GM12878 (cell line): ENCODE data around the gene OLFML2A. TPM values are rescaled to one million over a fixed set of nuclear protein-coding genes. Genes with fewer than 3 reads are reported as not detected.

Experiments used
- ATAC-seq: fragments of 200-7000 bp; cut with Tn5 transposase; 3 replicates; pipeline ENCODE4 v1.9.1; 2020; ENCODE audit warnings: mild to moderate bottlenecking, moderate library complexity
- BruUV-seq: library from RNA; stranded (reverse); fragments of 400-500 nt; replicated peaks from 2 replicates; lab custom pipeline; 2021; lab: Mats Ljungman, UMichigan
- CTCF ChIA-PET: fragments of 300-600 bp; sonication (Branson Sonifier 250); formaldehyde crosslinking; extraction: SDS; loops from one replicate; lab custom pipeline; 2021; ENCODE audit warnings: inconsistent platforms; lab: Yijun Ruan, JAX
- POLR2A ChIA-PET: fragments of 350-600 bp; formaldehyde crosslinking; extraction: SDS; loops from one replicate; lab custom pipeline; 2021; ENCODE audit warnings: inconsistent platforms; lab: Charles Lee
- RAD21 ChIA-PET: fragments of 300-600 bp; sonication (Branson Sonifier 250); formaldehyde crosslinking; loops from one replicate; lab custom pipeline; 2023; ENCODE audit warnings: antibody characterized with exemption; ENCODE audit not compliant: unreplicated experiment; lab: Charles Lee
- SMC1A ChIA-PET: fragments of 300-600 bp; sonication (Branson Sonifier 250); formaldehyde crosslinking; loops from one replicate; lab custom pipeline; 2023; ENCODE audit not compliant: unreplicated experiment, uncharacterized antibody; lab: Charles Lee
- DNase-seq: peaks from one replicate; pipeline ENCODE4 v3.0.0-alpha.2; 2011; ENCODE audit warnings: low read depth, low spot score
- FAIRE-seq: peaks from 3 replicates; lab custom pipeline; 2011; peaks lifted over from hg19 to GRCh38; lab: Jason Lieb, UNC
- H2AFZ ChIP-seq: 2 replicates; pipeline ENCODE4 v1.6.0; 2011; ENCODE audit warnings: low read depth, low read length, control low read depth; ENCODE audit not compliant: control insufficient read depth
- H3K27ac ChIP-seq: 2 replicates; pipeline ENCODE4 v1.5.1; 2011; ENCODE audit warnings: control low read depth; ENCODE audit not compliant: control insufficient read depth, insufficient read depth
- H3K27me3 ChIP-seq, 2 experiments: replicated peaks in 1 of 2; 2 replicates each; pipeline versions ENCODE4 v1.6.0 to v1.6.1; 2011; ENCODE audit warnings: low read length in 1 of 2; ENCODE audit not compliant: control insufficient read depth in 2 of 2, insufficient read depth in 2 of 2
- H3K36me3 ChIP-seq, 2 experiments: 2 replicates each; pipeline ENCODE4 v1.5.1; 2011; ENCODE audit warnings: low read length in 1 of 2; ENCODE audit not compliant: control insufficient read depth in 2 of 2, insufficient read depth in 2 of 2
- H3K4me1 ChIP-seq: 2 replicates; pipeline ENCODE4 v1.6.1; 2011; ENCODE audit warnings: mild to moderate bottlenecking, low read length, moderate library complexity, mixed read lengths; ENCODE audit not compliant: control insufficient read depth, insufficient read depth
- H3K4me2 ChIP-seq: 2 replicates; pipeline ENCODE4 v1.6.0; 2011; ENCODE audit warnings: control low read depth; ENCODE audit not compliant: control insufficient read depth, insufficient read depth
- H3K4me3 ChIP-seq: fragments of 200-600 bp; sonication (generic); 2 replicates; pipeline ENCODE4 v1.5.1; 2016
- H3K79me2 ChIP-seq: 2 replicates; pipeline ENCODE4 v1.6.0; 2011; ENCODE audit warnings: low read length; ENCODE audit not compliant: control insufficient read depth, insufficient read depth
- H3K9ac ChIP-seq: 2 replicates; pipeline ENCODE4 v1.8.0; 2011; ENCODE audit warnings: low read length, control low read depth, mixed read lengths; ENCODE audit not compliant: control insufficient read depth, insufficient read depth
- H3K9me3 ChIP-seq: replicated peaks from 3 replicates; pipeline ENCODE4 v1.5.1; 2011; ENCODE audit warnings: mild to moderate bottlenecking, low read length; ENCODE audit not compliant: control insufficient read depth, insufficient read depth
- H4K20me1 ChIP-seq: 2 replicates; pipeline ENCODE4 v1.6.0; 2011; ENCODE audit not compliant: control insufficient read depth, insufficient read depth
- HDGF ChIP-seq: fragments of 450-650 bp; IDR thresholded peaks from 2 replicates; pipeline ENCODE4 v1.6.1; 2016; ENCODE audit warnings: antibody characterized with exemption
- NFYA ChIP-seq: IDR thresholded peaks from 2 replicates; pipeline ENCODE4 v1.6.1; 2011; ENCODE audit warnings: low read depth, mild to moderate bottlenecking, low read length, improper control_type of control experiment, borderline replicate concordance
- RAD51 ChIP-seq: fragments of 450-650 bp; IDR thresholded peaks from 2 replicates; pipeline ENCODE4 v1.6.1; 2016; ENCODE audit warnings: moderate library complexity, mild to moderate bottlenecking, inconsistent platforms
- SREBF2 ChIP-seq: IDR thresholded peaks from 2 replicates; pipeline ENCODE4 v1.6.1; 2012; ENCODE audit warnings: mild to moderate bottlenecking, low read length
- TARDBP ChIP-seq: IDR thresholded peaks from 2 replicates; pipeline ENCODE4 v1.6.1; 2016; ENCODE audit warnings: borderline replicate concordance
- WGBS: methylation state at CpG from one replicate; pipeline ENCODE4 v1.1.6; 2016; ENCODE audit warnings: low lambda C conversion rate; ENCODE audit not compliant: insufficient replicate concordance, insufficient coverage; ENCODE audit errors: missing lambda C conversion rate; 5-methylcytosine and 5-hydroxymethylcytosine counted together
- in situ Hi-C: fragments of 300-500 bp; cut with MboI; formaldehyde crosslinking; loops from 9 replicates; pipeline ENCODE4 v1.14.3; 2018; ENCODE audit warnings: mixed read lengths
- intact Hi-C: fragments of 100-400 bp; cut with micrococcal nuclease; formaldehyde crosslinking; loops from one replicate; pipeline ENCODE4 v1.14.2; 2022; ENCODE audit not compliant: unreplicated experiment
- polyA plus RNA-seq, 11 experiments: library from polyadenylated mRNA; depleted of rRNA in 4 of 11; unstranded in 6 of 11; stranded (reverse) in 5 of 11; fragments of >200 nt; fragmentation: Nextera tagmentation in 4 of 11; fragmentation: Illumina TruSeq in 1 of 11; extraction: Ambion mirVana in 4 of 11; extraction: Trizol in 1 of 11; gene quantifications; 1 replicate in 1 of 11; 2 replicates in 10 of 11; pipeline versions ENCODE4 v1.2.1 to v1.2.3, GENCODE V29; 2011 to 2016; ENCODE audit warnings: inconsistent platforms in 2 of 11, missing spikeins in 2 of 11, low read depth in 1 of 11
- total RNA-seq, 4 experiments: library from RNA; depleted of rRNA in 3 of 4; stranded (reverse); fragments of >200 nt in 3 of 4; fragmentation: Illumina TruSeq in 1 of 4; extraction: Trizol in 1 of 4; gene quantifications; 2 replicates each; pipeline versions ENCODE4 v1.2.1 to v1.2.3, GENCODE V29; 2013 to 2021

Gene OLFML2A
- total and polyA plus RNA-seq, 10 of the 15 experiments (the other 5 are each of a cell fraction or from before 2014, with no cell fraction given), result 0.02 to 0.13 (median 0.10) TPM; not detected in 4

- no peak for TF ChIP-seq HDGF
- TF ChIP-seq RAD51, result no peak
- TF ChIP-seq NFYA, result no peak
- TF ChIP-seq TARDBP, result no peak
These were observed 3.8 kb downstream of the OLFML2A start (continued) for GRCh38 chr9:124780757-124781151.

GRCh38 chr9:124781967-124782660 is 5.2 kb downstream of the OLFML2A start:
- no peak overlapping the region for H3K4me2 ChIP-seq
- no peak overlapping the region for H3K9ac ChIP-seq
- no TSS peak for BruUV-seq
- H3K36me3 ChIP-seq, result no peaks in the 10 kb centered on the region
- FAIRE-seq, result no peak
- WGBS, result 63% methylated on average over 3 of the region's 3 CpGs
- ATAC-seq, result no peak
- peaks cover 0 to 2% of the 10 kb centered on the region in 2 experiments; a peak in 2 of 4 replicates for H3K27me3 ChIP-seq
- no peak overlapping the region for H2AFZ ChIP-seq
- POLR2A ChIA-PET, result no interaction called here
- CTCF ChIA-PET, result interaction anchor here (0.8 to 16.1 kb wide), 4 partner anchors 9 to 91 kb away, joined by 3 to 575 read pairs (median 4); partner anchors contain the start of genes ARPC5L, RPL35 and WDR38
- SMC1A ChIA-PET, result interaction anchor here (0.7 to 1.5 kb wide), 2 partner anchors 58 to 70 kb away, joined by 3 to 5 read pairs; no protein-coding TSS in a partner anchor
- no peaks in the 10 kb centered on the region for H3K79me2 ChIP-seq
- H3K9me3 ChIP-seq, result no peaks in the 10 kb centered on the region
- H3K4me3 ChIP-seq, result no peak overlapping the region
- in situ Hi-C loops, result no loop called here
- no peak for DNase-seq
- intact Hi-C loops, result no loop called here
- H4K20me1 ChIP-seq, result no peaks in the 10 kb centered on the region
- no peaks in the 10 kb centered on the region for H3K4me1 ChIP-seq
- TF ChIP-seq SREBF2, result no peak
- H3K27ac ChIP-seq, result no peak overlapping the region
- RAD21 ChIA-PET, result interaction anchor here (1.2 kb wide), 1 partner anchor 71 kb away, joined by 3 read pairs; the partner anchor contains the start of gene WDR38
